Kidney (tissue), 14 donors: ENCODE results near the gene CARS1. TPM values are rescaled to one million over a fixed set of nuclear protein-coding genes. Genes with fewer than 3 reads are reported as not detected.
A peak's percentile ranks its signal among the peaks of the same experiment; 100 is the strongest.

Source experiments
- DNase-seq, 5 donors: peaks; one replicate each; pipeline ENCODE4 v3.0.0-alpha.2; 2013 to 2020
- FAIRE-seq: peaks from 2 replicates; lab custom pipeline; 2012; peaks lifted over from hg19 to GRCh38; lab: Jason Lieb, UNC
- H3K27ac ChIP-seq, 2 donors: one replicate each; pipeline ENCODE4 v1.7.0; 2013; ENCODE audit warnings: low read depth in 2 of 2, low read length in 2 of 2, inconsistent platforms in 1 of 2
- H3K27me3 ChIP-seq: one replicate; pipeline ENCODE4 v1.7.1; 2013; ENCODE audit warnings: low read length, inconsistent platforms; ENCODE audit not compliant: control insufficient read depth, insufficient read depth
- H3K36me3 ChIP-seq, 3 donors: one replicate each; pipeline versions ENCODE4 v1.7.0 to v1.7.1; 2013; ENCODE audit warnings: low read length in 3 of 3, control low read depth in 1 of 3, inconsistent platforms in 1 of 3; ENCODE audit not compliant: insufficient read depth in 3 of 3, control insufficient read depth in 2 of 3
- H3K4me1 ChIP-seq, 3 donors: one replicate each; pipeline versions ENCODE4 v1.7.0 to v1.7.1; 2013; ENCODE audit warnings: low read length in 3 of 3, inconsistent platforms in 1 of 3, low read depth in 1 of 3; ENCODE audit not compliant: control insufficient read depth in 2 of 3, insufficient read depth in 2 of 3
- H3K4me3 ChIP-seq, 3 donors: one replicate each; pipeline versions ENCODE4 v1.7.0 to v1.8.1; 2013; ENCODE audit warnings: low read length in 3 of 3, control low read depth in 1 of 3, inconsistent platforms in 1 of 3
- H3K9ac ChIP-seq, 3 donors: one replicate each; pipeline versions ENCODE4 v1.7.0 to v1.7.1; 2013; ENCODE audit warnings: low read length in 3 of 3, control low read depth in 1 of 3, inconsistent platforms in 1 of 3
- H3K9me3 ChIP-seq, 3 donors: one replicate each; pipeline versions ENCODE4 v1.7.0 to v1.7.1; 2013; ENCODE audit warnings: low read length in 3 of 3, control low read depth in 1 of 3, inconsistent platforms in 1 of 3; ENCODE audit not compliant: control insufficient read depth in 2 of 3, insufficient read depth in 1 of 3
- intact Hi-C: fragments of 100-400 bp; cut with DNase I; formaldehyde crosslinking; loops from one replicate; pipeline ENCODE4 v1.11.1; 2022
- polyA plus RNA-seq: library from polyadenylated mRNA; stranded (reverse); fragments of 350-450 nt; fragmentation: Illumina TruSeq; extraction: RNeasy Lipid Tissue Mini Kit (QIAGEN cat#74804); gene quantifications from one replicate; pipeline ENCODE4 v1.2.3, GENCODE V29; 2014; ENCODE audit warnings: low read depth, low replicate concordance; ENCODE audit not compliant: insufficient read depth
- total RNA-seq: library from RNA; stranded (reverse); fragmentation: NEBNext Ultra II Directional; extraction: Animal tissue kit (Norgen Biotek cat#: 25700); gene quantifications from one replicate; pipeline ENCODE4 v1.2.1, GENCODE V29; 2021
- TF ChIP-seq, protein P1 (sequence below): IDR thresholded peaks from 3 replicates; pipeline ENCODE4 v1.5.1; 2012; ENCODE audit warnings: mild to moderate bottlenecking, moderate library complexity, borderline replicate concordance; ENCODE audit not compliant: insufficient read depth; ENCODE audit errors: extremely low read depth
- donor health status: control.
- donor health status: control.
- donor health status: control.
- donor health status: control.
- donor health status: control.
- donor health status: DM: yes; HTN: yes; CAD: no.
- donor health status: Normal renal cell carcinoma (clear cell type).

The CARS1 gene
- total and polyA plus RNA-seq, 2 donors from 2014 or later: 26.5 to 49.5 TPM

- intact Hi-C loops: no loop called here
- FAIRE-seq: no peak
- peak in 1 of 5 donors; percentile 64 for DNase-seq
- TF ChIP-seq, protein P1, sequence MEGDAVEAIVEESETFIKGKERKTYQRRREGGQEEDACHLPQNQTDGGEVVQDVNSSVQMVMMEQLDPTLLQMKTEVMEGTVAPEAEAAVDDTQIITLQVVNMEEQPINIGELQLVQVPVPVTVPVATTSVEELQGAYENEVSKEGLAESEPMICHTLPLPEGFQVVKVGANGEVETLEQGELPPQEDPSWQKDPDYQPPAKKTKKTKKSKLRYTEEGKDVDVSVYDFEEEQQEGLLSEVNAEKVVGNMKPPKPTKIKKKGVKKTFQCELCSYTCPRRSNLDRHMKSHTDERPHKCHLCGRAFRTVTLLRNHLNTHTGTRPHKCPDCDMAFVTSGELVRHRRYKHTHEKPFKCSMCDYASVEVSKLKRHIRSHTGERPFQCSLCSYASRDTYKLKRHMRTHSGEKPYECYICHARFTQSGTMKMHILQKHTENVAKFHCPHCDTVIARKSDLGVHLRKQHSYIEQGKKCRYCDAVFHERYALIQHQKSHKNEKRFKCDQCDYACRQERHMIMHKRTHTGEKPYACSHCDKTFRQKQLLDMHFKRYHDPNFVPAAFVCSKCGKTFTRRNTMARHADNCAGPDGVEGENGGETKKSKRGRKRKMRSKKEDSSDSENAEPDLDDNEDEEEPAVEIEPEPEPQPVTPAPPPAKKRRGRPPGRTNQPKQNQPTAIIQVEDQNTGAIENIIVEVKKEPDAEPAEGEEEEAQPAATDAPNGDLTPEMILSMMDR: no peak
- no peak overlapping the region for H3K27ac ChIP-seq
- no peak overlapping the region for H3K4me3 ChIP-seq
- H3K36me3 ChIP-seq: no peaks in the 10 kb centered on the region
- H3K9me3 ChIP-seq: no peaks in the 10 kb centered on the region
- peaks cover 0 to 4% (median 0%) of the 10 kb centered on the region in 3 donors for H3K4me1 ChIP-seq
- no peak overlapping the region for H3K9ac ChIP-seq
- no peaks in the 10 kb centered on the region for H3K27me3 ChIP-seq
These were observed 34.0 kb upstream of the CARS1 start for GRCh38 chr11:3091081-3091845.

GRCh38 chr11:3090096-3090901, 33.1 kb upstream of the CARS1 start:
- Histone ChIP-seq H3K4me1 (peaks cover 0 to 3% (median 0%) of the 10 kb centered on the region in 3 donors), H3K9me3 (no peaks in the 10 kb centered on the region), H3K27me3 (no peaks in the 10 kb centered on the region), H3K36me3 (no peaks in the 10 kb centered on the region), H3K27ac (no peak overlapping the region), H3K4me3 (no peak overlapping the region), H3K9ac (no peak overlapping the region)
- no peak for FAIRE-seq
- TF ChIP-seq, protein P1: no peak
- peak in 1 of 5 donors; percentile 74 for DNase-seq
- intact Hi-C loops: no loop called here

DNA sequence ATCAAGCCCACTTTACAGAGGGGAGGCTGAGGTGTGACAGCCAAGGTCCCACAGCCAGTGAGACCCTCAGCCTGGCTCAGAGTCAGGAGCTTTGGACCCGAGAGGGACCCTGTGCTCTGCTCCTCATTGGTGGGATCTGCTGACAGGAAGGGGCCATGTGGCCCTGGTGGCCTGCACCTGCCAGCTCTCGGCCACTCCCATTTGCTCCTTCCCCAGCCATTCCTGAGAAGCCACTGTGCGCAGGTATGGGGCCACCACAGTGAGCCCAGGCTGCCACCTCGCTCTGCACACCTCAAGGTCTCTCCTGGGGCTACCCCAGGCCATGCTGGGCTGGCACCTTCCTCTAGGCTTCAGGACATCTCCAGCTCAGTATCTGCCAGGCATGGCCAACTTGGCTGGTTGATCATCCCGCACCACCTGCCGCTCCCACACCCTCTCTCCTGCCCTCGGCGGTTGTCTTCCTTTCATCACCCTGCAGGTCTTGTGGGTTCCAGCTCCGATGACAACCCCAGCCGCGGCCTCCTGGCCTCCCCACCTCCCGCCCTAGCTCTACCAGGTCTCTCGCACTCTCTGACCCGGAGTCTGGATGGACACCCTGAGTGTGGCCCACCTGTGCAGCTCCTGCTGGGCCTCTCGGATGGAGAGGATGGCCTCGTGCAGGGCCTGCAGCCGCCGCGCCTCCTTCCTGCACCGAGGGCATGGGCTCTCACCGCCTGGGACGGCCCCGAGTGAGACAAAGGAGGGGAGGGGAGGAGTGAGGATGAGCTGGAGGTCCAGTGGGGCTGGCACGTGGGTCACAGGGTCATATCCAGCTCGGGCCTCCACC, 32.2 kb upstream of the CARS1 start:
- FAIRE-seq (no peak), DNase-seq (peak in 1 of 5 donors; percentile 71)
- no peak overlapping the region for H3K9ac ChIP-seq
- H3K9me3 ChIP-seq: no peaks in the 10 kb centered on the region
- H3K27ac ChIP-seq: no peak overlapping the region
- no peaks in the 10 kb centered on the region for H3K27me3 ChIP-seq
- no peaks in the 10 kb centered on the region for H3K36me3 ChIP-seq
- TF ChIP-seq, protein P1: no peak
- H3K4me3 ChIP-seq: no peak overlapping the region
- H3K4me1 ChIP-seq: peaks cover 0 to 2% (median 0%) of the 10 kb centered on the region in 3 donors
- intact Hi-C loops: no loop called here
